K562 (cell line): ENCODE measurements around the gene MSMO1. TPM values are rescaled to one million over a fixed set of nuclear protein-coding genes. Genes with fewer than 3 reads are reported as not detected.

Source experiments
- ATF4 ChIP-seq: fragments of 450-650 bp; formaldehyde crosslinking; IDR thresholded peaks from 2 replicates; pipeline ENCODE4 v1.4.0; 2022; ENCODE audit warnings: mild to moderate bottlenecking, moderate library complexity
- BHLHE40 ChIP-seq: IDR thresholded peaks from 2 replicates; pipeline ENCODE4 v1.6.1; 2011; ENCODE audit warnings: low read length, improper control_type of control experiment
- CHCHD3 ChIP-seq: fragments of 250-450 bp; sonication (Bioruptor Pico); IDR thresholded peaks from 2 replicates; pipeline ENCODE4 v2.1.2; 2022; ENCODE audit warnings: mild to moderate bottlenecking
- DIDO1 ChIP-seq: fragments of 450-650 bp; IDR thresholded peaks from 2 replicates; pipeline ENCODE4 v1.6.1; 2016; ENCODE audit warnings: low read depth, missing biosample characterization, missing genetic modification characterization
- HBP1 ChIP-seq: fragments of 450-650 bp; formaldehyde crosslinking; IDR thresholded peaks from 2 replicates; pipeline ENCODE4 v1.4.0; 2022; ENCODE audit warnings: missing genetic modification characterization
- KDM5B ChIP-seq: fragments of 200-600 bp; sonication (generic); IDR thresholded peaks from 2 replicates; pipeline ENCODE4 v1.6.1; 2012; ENCODE audit warnings: low read depth, mild to moderate bottlenecking, moderate library complexity, low read length, control low read depth, inconsistent platforms; ENCODE audit not compliant: insufficient replicate concordance
- MNT ChIP-seq, 2 experiments: fragments of 450-650 bp; conservative IDR thresholded peaks; 2 replicates each; pipeline ENCODE4 v1.6.1; 2017; ENCODE audit warnings: mild to moderate bottlenecking in 2 of 2, moderate library complexity in 2 of 2
- TEAD4 ChIP-seq, 2 experiments: sonication (generic) in 1 of 2; formaldehyde crosslinking in 1 of 2; IDR thresholded peaks; 2 replicates each; pipeline versions ENCODE4 v1.6.1 to v1.8.0; 2012 to 2022; ENCODE audit warnings: borderline replicate concordance in 1 of 2, inconsistent platforms in 1 of 2, low read length in 1 of 2, mild to moderate bottlenecking in 1 of 2, missing genetic modification reagents in 1 of 2
- THRB ChIP-seq: fragments of 450-650 bp; formaldehyde crosslinking; conservative IDR thresholded peaks from 2 replicates; pipeline ENCODE4 v1.4.0; 2022; ENCODE audit warnings: mild to moderate bottlenecking, missing genetic modification characterization
- ZBED1 ChIP-seq: IDR thresholded peaks from 2 replicates; pipeline ENCODE4 v1.6.1; 2014
- ZEB2 ChIP-seq: fragments of 450-650 bp; IDR thresholded peaks from 2 replicates; pipeline ENCODE4 v1.6.1; 2016
- ZNF197 ChIP-seq: fragments of 200-800 bp; sonication (Bioruptor generic); IDR thresholded peaks from 2 replicates; pipeline ENCODE4 v1.6.1; 2016; ENCODE audit warnings: low read depth, missing genetic modification characterization, missing compliant biosample characterization
- ZNF740 ChIP-seq, 3 experiments: fragments of 200-800 bp in 1 of 3; sonication (Bioruptor generic) in 1 of 3; sonication (generic) in 1 of 3; formaldehyde crosslinking in 1 of 3; IDR thresholded peaks; 2 replicates each; pipeline versions ENCODE4 v1.6.1 to v1.8.0; 2016 to 2022; ENCODE audit warnings: mild to moderate bottlenecking in 2 of 3, missing compliant biosample characterization in 2 of 3, missing genetic modification characterization in 2 of 3, missing genetic modification reagents in 1 of 3
- polyA plus RNA-seq, 8 experiments: library from polyadenylated mRNA; depleted of rRNA in 4 of 8; stranded (reverse) in 5 of 8; unstranded in 3 of 8; fragments of >200 nt; fragmentation: Nextera tagmentation in 2 of 8; fragmentation: Illumina TruSeq in 1 of 8; extraction: Ambion mirVana in 2 of 8; extraction: Trizol in 1 of 8; gene quantifications; 2 replicates each; pipeline versions ENCODE4 v1.2.1 to v1.2.3, GENCODE V29; 2011 to 2014; ENCODE audit warnings: inconsistent platforms in 1 of 8, missing spikeins in 1 of 8
- total RNA-seq, 7 experiments: library from RNA; depleted of rRNA in 6 of 7; stranded (reverse); fragments of >200 nt in 6 of 7; fragmentation: Illumina TruSeq in 2 of 7; extraction: Trizol in 2 of 7; gene quantifications; 2 replicates each; pipeline versions ENCODE4 v1.2.1 to v1.2.3, GENCODE V29; 2011 to 2021; ENCODE audit warnings: low replicate concordance in 1 of 7

MSMO1 gene
- total and polyA plus RNA-seq, 9 of the 15 experiments (the other 6 are each of a cell fraction or from before 2014, with no cell fraction given), result 32.0 to 172 (median 63.5) TPM

GRCh38 chr4:165343353-165344191, 16.1 kb downstream of the MSMO1 start (continued):
- TF ChIP-seq ZBED1 (0 out of 2 replicates have a peak, but pooled peaks have one; percentile 40), TEAD4 (IDR thresholded peaks at IDR 0.05; ENCODE audit: low read length) (peak; percentile 22; the same call in 1 of the 2 replicates), TEAD4 (CRISPR knock-in tag; IDR thresholded peaks at IDR 0.05; ENCODE audit: borderline replicate concordance) (no peak), CHCHD3 (CRISPR knock-in tag) (no peak), ATF4 (CRISPR knock-in tag) (no peak), KDM5B (no peak), BHLHE40 (0 out of 2 replicates have a peak, but pooled peaks have one; percentile 17), DIDO1 (tag) (no peak), THRB (CRISPR knock-in tag) (no peak), ZNF740 (CRISPR knock-in tag; IDR thresholded peaks at IDR 0.05) (no peak), ZNF740 (tag; IDR thresholded peaks at IDR 0.05) (no peak), ZNF197 (no peak), MNT (conservative IDR thresholded peaks at IDR 0.05) (0 out of 4 replicates have a peak, but pooled peaks of 1 of the 2 experiments have one; percentile 16), ZEB2 (0 out of 2 replicates have a peak, but pooled peaks have one; percentile 25), HBP1 (CRISPR knock-in tag) (no peak)
